A172 (cell line): ENCODE data around the gene DAPK2. TPM values are rescaled to one million over a fixed set of nuclear protein-coding genes. Genes with fewer than 3 reads are reported as not detected.
A peak's percentile ranks its signal among the peaks of the same experiment; 100 is the strongest.
"Not testable (repeated sequence)": the region's sequence is repeated elsewhere in the genome, so short reads cannot be mapped to it uniquely, and the experiment has no call there.

ENCODE experiments used
- DNase-seq: peaks from one replicate; pipeline ENCODE4 v3.0.0-alpha.2; 2015; ENCODE audit warnings: low spot score
- total RNA-seq: library from RNA; depleted of rRNA; stranded (reverse); fragments of >200 nt; shearing (Covaris generic); gene quantifications from 2 replicates; pipeline ENCODE4 v1.2.3, GENCODE V29; 2014

Gene DAPK2
- total RNA-seq, 1 experiment from 2014 or later: 1.5 TPM

GRCh38 chr15:63915873-63916771, 130.2 kb downstream of the DAPK2 start:
- DNase-seq: peak; percentile 44

- no peak for DNase-seq
Observed at GRCh38 chr15:63915209-63915872, 130.9 kb downstream of the DAPK2 start.

- no peak for DNase-seq
Observed at GRCh38 chr15:63913786-63914315, 132.4 kb downstream of the DAPK2 start.

- no peak for DNase-seq
Observed at GRCh38 chr15:63913336-63913735, 132.9 kb downstream of the DAPK2 start.

GRCh38 chr15:63912061-63912615, 134.1 kb downstream of the DAPK2 start:
- no peak for DNase-seq

- no peak for DNase-seq
Observed at GRCh38 chr15:63911160-63911559, 135.1 kb downstream of the DAPK2 start.

- DNase-seq: peak; percentile 72
Observed at GRCh38 chr15:63909819-63910437, 136.4 kb downstream of the DAPK2 start.

GRCh38 chr15:63908991-63909390, 137.3 kb downstream of the DAPK2 start:
- peak; percentile 25 for DNase-seq

- no peak for DNase-seq
Observed at GRCh38 chr15:63908281-63908680, 138.0 kb downstream of the DAPK2 start.

GRCh38 chr15:63907521-63907920, 138.8 kb downstream of the DAPK2 start:
- no peak for DNase-seq

- DNase-seq: no peak
Observed at GRCh38 chr15:63906266-63906584, 140.1 kb downstream of the DAPK2 start.

GRCh38 chr15:63905558-63906265, 140.6 kb downstream of the DAPK2 start:
- no peak for DNase-seq

GRCh38 chr15:63905131-63905530, 141.2 kb downstream of the DAPK2 start:
- DNase-seq: no peak

- no peak for DNase-seq
Observed at GRCh38 chr15:63904042-63904441, 142.2 kb downstream of the DAPK2 start.

GRCh38 chr15:63902671-63903035, 143.6 kb downstream of the DAPK2 start:
- no peak for DNase-seq

- no peak for DNase-seq
Observed at GRCh38 chr15:63901912-63902670, 144.2 kb downstream of the DAPK2 start.

GRCh38 chr15:63900306-63900705, 146.0 kb downstream of the DAPK2 start:
- no peak for DNase-seq

- not testable (repeated sequence) for DNase-seq
Observed at GRCh38 chr15:63899606-63900005, 146.7 kb downstream of the DAPK2 start.

GRCh38 chr15:63899193-63899592, 147.1 kb downstream of the DAPK2 start:
- DNase-seq: no peak

- peak; percentile 73 for DNase-seq
Observed at GRCh38 chr15:63896336-63897115, 149.8 kb downstream of the DAPK2 start.
